K562 (cell line): ENCODE measurements around the gene ANKMY1. TPM values are rescaled to one million over a fixed set of nuclear protein-coding genes. Genes with fewer than 3 reads are reported as not detected.

Experiments used
- ATAC-seq: fragments of 200-7000 bp; cut with Tn5 transposase; 3 replicates; pipeline ENCODE4 v1.9.1; 2020; ENCODE audit warnings: moderate library complexity
- BruUV-seq: library from RNA; stranded (reverse); fragments of 400-500 nt; replicated peaks from 2 replicates; lab custom pipeline; 2021; lab: Mats Ljungman, UMichigan
- CTCF ChIA-PET: fragments of 300-600 bp; formaldehyde crosslinking; extraction: SDS; loops from one replicate; lab custom pipeline; 2021; ENCODE audit warnings: low intra/inter-chr PET ratio; lab: Yijun Ruan, JAX
- POLR2A ChIA-PET: fragments of 300-600, 350-650 bp; sonication (Branson Sonifier 250); formaldehyde crosslinking; extraction: SDS; loops from one replicate; lab custom pipeline; 2021; ENCODE audit warnings: antibody characterized with exemption, inconsistent platforms; lab: Yijun Ruan, JAX
- DNase-seq, 4 experiments: peaks; one replicate each; pipeline versions ENCODE4 v3.0.0 to v3.0.0-alpha.2; 2011 to 2018; ENCODE audit warnings: low spot score in 3 of 4, mixed read lengths in 3 of 4; ENCODE audit errors: extremely low read depth in 1 of 4
- FAIRE-seq: peaks from 2 replicates; lab custom pipeline; 2011; peaks lifted over from hg19 to GRCh38; lab: Jason Lieb, UNC
- H2AFZ ChIP-seq: 2 replicates; pipeline ENCODE4 v1.6.0; 2011; ENCODE audit warnings: low read depth, low read length, control low read depth, inconsistent platforms
- H3K27ac ChIP-seq: fragments of 200-600 bp; 3 replicates; pipeline ENCODE4 v1.8.0; 2011; ENCODE audit warnings: low read depth, mild to moderate bottlenecking, control low read depth, inconsistent platforms, low read length, moderate library complexity, mixed read lengths; ENCODE audit errors: extremely low read depth
- H3K27me3 ChIP-seq, 2 experiments: fragments of 300-600 bp in 1 of 2; 2 replicates in 1 of 2; 3 replicates in 1 of 2; pipeline versions ENCODE4 v1.6.0 to v1.8.0; 2011; ENCODE audit warnings: inconsistent platforms in 2 of 2, low read length in 2 of 2, mild to moderate bottlenecking in 1 of 2, mixed read lengths in 1 of 2, moderate library complexity in 1 of 2; ENCODE audit not compliant: control insufficient read depth in 2 of 2, insufficient read depth in 2 of 2
- H3K36me3 ChIP-seq: fragments of 300-600 bp; 3 replicates; pipeline ENCODE4 v1.8.0; 2011; ENCODE audit warnings: mild to moderate bottlenecking, low read length, inconsistent platforms; ENCODE audit not compliant: control insufficient read depth, insufficient read depth
- H3K4me1 ChIP-seq, 2 experiments: fragments of 200-600 bp in 1 of 2; replicated peaks in 1 of 2; 2 replicates in 1 of 2; 3 replicates in 1 of 2; pipeline versions ENCODE4 v1.5.1 to v1.8.0; 2011; ENCODE audit warnings: inconsistent platforms in 2 of 2, low read length in 2 of 2, mild to moderate bottlenecking in 1 of 2, mixed read lengths in 1 of 2, moderate library complexity in 1 of 2; ENCODE audit not compliant: control insufficient read depth in 2 of 2, insufficient read depth in 2 of 2
- H3K4me2 ChIP-seq: 2 replicates; pipeline ENCODE4 v1.6.1; 2011; ENCODE audit warnings: low read length, control low read depth, inconsistent platforms, mixed read lengths; ENCODE audit not compliant: insufficient read depth
- H3K4me3 ChIP-seq: fragments of 200-600 bp; sonication (generic), shearing (Covaris generic); 2 replicates; pipeline ENCODE4 v1.5.1; 2016; ENCODE audit warnings: control low read depth, inconsistent platforms
- H3K79me2 ChIP-seq: fragments of 200-600 bp; 3 replicates; pipeline ENCODE4 v1.8.0; 2011; ENCODE audit warnings: low read length, inconsistent platforms; ENCODE audit not compliant: control insufficient read depth, insufficient read depth
- H3K9ac ChIP-seq, 2 experiments: 2 replicates each; pipeline versions ENCODE4 v1.6.0 to v1.6.1; 2011; ENCODE audit warnings: low read depth in 2 of 2, low read length in 2 of 2, control low read depth in 1 of 2, inconsistent platforms in 1 of 2, mild to moderate bottlenecking in 1 of 2, mixed read lengths in 1 of 2; ENCODE audit not compliant: insufficient read depth in 1 of 2
- H3K9me1 ChIP-seq: one replicate; pipeline ENCODE4 v1.6.0; 2011; ENCODE audit warnings: inconsistent platforms, mild to moderate bottlenecking, low read length, moderate library complexity; ENCODE audit not compliant: control insufficient read depth, insufficient read depth
- H3K9me3 ChIP-seq: replicated peaks from 2 replicates; pipeline ENCODE4 v1.5.1; 2011; ENCODE audit warnings: low read depth, low read length, inconsistent platforms; ENCODE audit not compliant: control insufficient read depth, insufficient read depth
- H4K20me1 ChIP-seq: replicated peaks from 2 replicates; pipeline ENCODE4 v1.6.1; 2011; ENCODE audit warnings: low read length, inconsistent platforms, mixed read lengths; ENCODE audit not compliant: control insufficient read depth, insufficient read depth
- BHLHE40 ChIP-seq: IDR thresholded peaks from 2 replicates; pipeline ENCODE4 v1.6.1; 2011; ENCODE audit warnings: low read length, improper control_type of control experiment
- CREM ChIP-seq: IDR thresholded peaks from 2 replicates; pipeline ENCODE4 v1.6.1; 2014; ENCODE audit warnings: antibody characterized with exemption, low read depth
- CTBP1 ChIP-seq: fragments of 450-650 bp; IDR thresholded peaks from 2 replicates; pipeline ENCODE4 v1.6.1; 2016; ENCODE audit warnings: borderline replicate concordance
- EGR1 ChIP-seq: fragments of 450-650 bp; conservative IDR thresholded peaks from 2 replicates; pipeline ENCODE4 v1.6.1; 2017; ENCODE audit warnings: mild to moderate bottlenecking
- HMBOX1 ChIP-seq: sonication (generic); IDR thresholded peaks from 2 replicates; pipeline ENCODE4 v1.6.1; 2016
- HMGN3 ChIP-seq: IDR thresholded peaks from 2 replicates; pipeline ENCODE4 v1.6.1; 2011; ENCODE audit warnings: borderline replicate concordance, low read depth, mild to moderate bottlenecking, mixed read lengths, low read length; ENCODE audit not compliant: insufficient read length; ENCODE audit errors: extremely low read depth
- LCOR ChIP-seq: sonication (generic); formaldehyde crosslinking; IDR thresholded peaks from 2 replicates; pipeline ENCODE4 v1.8.0; 2022; ENCODE audit warnings: mild to moderate bottlenecking, missing genetic modification reagents
- MEF2A ChIP-seq: IDR thresholded peaks from 2 replicates; pipeline ENCODE4 v1.6.1; 2011; ENCODE audit warnings: low read depth, mild to moderate bottlenecking, low read length, moderate library complexity; ENCODE audit not compliant: control insufficient read depth
- MYC ChIP-seq, 2 experiments: fragments of 250-450 bp in 1 of 2; sonication (Bioruptor Pico) in 1 of 2; IDR thresholded peaks; 2 replicates each; pipeline versions ENCODE4 v1.5.1 to v1.6.1; 2012 to 2021; ENCODE audit warnings: low read depth in 2 of 2, borderline replicate concordance in 1 of 2, improper control_type of control experiment in 1 of 2, low read length in 1 of 2, mild to moderate bottlenecking in 1 of 2, moderate library complexity in 1 of 2
- PHF8 ChIP-seq: fragments of 200-600 bp; sonication (generic); IDR thresholded peaks from 2 replicates; pipeline ENCODE4 v1.6.1; 2012; ENCODE audit warnings: mixed run types, mild to moderate bottlenecking, inconsistent platforms, low read length, moderate library complexity, borderline replicate concordance
- RUNX1 ChIP-seq: sonication (generic); IDR thresholded peaks from 2 replicates; pipeline ENCODE4 v1.6.1; 2016; ENCODE audit warnings: antibody characterized with exemption, low read depth
- SAFB ChIP-seq: fragments of 200-400 bp; formaldehyde crosslinking; IDR thresholded peaks from 2 replicates; pipeline ENCODE4 v1.6.1; 2017; ENCODE audit warnings: low read depth, low read length, borderline replicate concordance
- ZBTB17 ChIP-seq: fragments of 450-650 bp; formaldehyde crosslinking; IDR thresholded peaks from 2 replicates; pipeline ENCODE4 v1.4.0; 2020; ENCODE audit warnings: mild to moderate bottlenecking
- ZBTB7A ChIP-seq: IDR thresholded peaks from 2 replicates; pipeline ENCODE4 v1.6.1; 2011; ENCODE audit warnings: low read depth, mild to moderate bottlenecking, low read length, moderate library complexity, borderline replicate concordance; ENCODE audit not compliant: control insufficient read depth
- ZNF583 ChIP-seq: fragments of 250-450 bp; sonication (Bioruptor Pico); IDR thresholded peaks from 2 replicates; pipeline ENCODE4 v1.4.0; 2020
- WGBS: fragments of 100-300 bp; shearing (Covaris generic); methylation state at CpG from one replicate; pipeline ENCODE4 v1.1.6; 2016; ENCODE audit warnings: low coverage, mixed read lengths; ENCODE audit not compliant: insufficient coverage; ENCODE audit errors: missing lambda C conversion rate; 5-methylcytosine and 5-hydroxymethylcytosine counted together
- in situ Hi-C: fragments of 300-500 bp; cut with MboI; formaldehyde crosslinking; loops from 4 replicates; pipeline ENCODE4 v1.15.0; 2018; ENCODE audit warnings: inconsistent platforms, mixed read lengths
- intact Hi-C: fragments of 100-400 bp; cut with micrococcal nuclease; formaldehyde crosslinking; loops from 2 replicates; pipeline ENCODE4 v1.14.2; 2022
- polyA plus RNA-seq, 8 experiments: library from polyadenylated mRNA; depleted of rRNA in 4 of 8; stranded (reverse) in 5 of 8; unstranded in 3 of 8; fragments of >200 nt; fragmentation: Nextera tagmentation in 2 of 8; fragmentation: Illumina TruSeq in 1 of 8; extraction: Ambion mirVana in 2 of 8; extraction: Trizol in 1 of 8; gene quantifications; 2 replicates each; pipeline versions ENCODE4 v1.2.1 to v1.2.3, GENCODE V29; 2011 to 2014; ENCODE audit warnings: inconsistent platforms in 1 of 8, missing spikeins in 1 of 8
- total RNA-seq, 7 experiments: library from RNA; depleted of rRNA in 6 of 7; stranded (reverse); fragments of >200 nt in 6 of 7; fragmentation: Illumina TruSeq in 2 of 7; extraction: Trizol in 2 of 7; gene quantifications; 2 replicates each; pipeline versions ENCODE4 v1.2.1 to v1.2.3, GENCODE V29; 2011 to 2021; ENCODE audit warnings: low replicate concordance in 1 of 7
- TF ChIP-seq, protein P1 (sequence below): fragments of 450-650 bp; formaldehyde crosslinking; IDR thresholded peaks from 2 replicates; pipeline ENCODE4 v1.4.0; 2022; ENCODE audit warnings: missing genetic modification characterization
- TF ChIP-seq, protein P2 (sequence below): sonication (generic); formaldehyde crosslinking; IDR thresholded peaks from 2 replicates; pipeline ENCODE4 v1.8.0; 2022; ENCODE audit warnings: mild to moderate bottlenecking, missing genetic modification reagents

The ANKMY1 gene
- total and polyA plus RNA-seq, 9 of the 15 experiments (the other 6 are each of a cell fraction or from before 2014, with no cell fraction given) = 0.75 to 15.1 (median 11.7) TPM

- Histone ChIP-seq H2AFZ (0 out of 2 replicates have a peak overlapping the region, but pooled peaks have one; percentile 50), H3K27ac (no peak overlapping the region), H3K36me3 (no peaks in the 10 kb centered on the region), H3K9me1 (peaks cover 2% of the 10 kb centered on the region), H3K79me2 (no peaks in the 10 kb centered on the region), H3K9ac (peak overlapping the region in 1 of 2 experiments; percentile 35; a peak in 2 of 4 replicates), H4K20me1 (peaks cover 12% of the 10 kb centered on the region; the same call in 1 of the 2 replicates), H3K4me3 (peak overlapping the region; percentile 36), H3K27me3 (peaks cover 6 to 40% of the 10 kb centered on the region in 2 experiments; a peak in 4 of 5 replicates), H3K4me2 (peak overlapping the region; percentile 46; the same call in 1 of the 2 replicates), H3K4me1 (peaks cover 0 to 33% of the 10 kb centered on the region in 2 experiments; a peak in 3 of 5 replicates), H3K9me3 (no peaks in the 10 kb centered on the region)
- 3% methylated on average over 16 of the region's 71 CpGs for WGBS
- in situ Hi-C loops (loop anchor here (5.0 kb wide), 1 partner anchor 203 kb away; no protein-coding TSS in a partner anchor), intact Hi-C loops (no loop called here)
- ChIA-PET POLR2A (interaction anchor here (0.5 kb wide), 1 partner anchor 135 kb away, joined by 3 read pairs; no protein-coding TSS in a partner anchor), CTCF (interaction anchor here (0.7 kb wide), 1 partner anchor 202 kb away, joined by 4 read pairs; no protein-coding TSS in a partner anchor)
- peak; percentile 80 to 93 (median 92) for DNase-seq
- no peak for FAIRE-seq
- ATAC-seq = peak; percentile 76
- no TSS peak for BruUV-seq
- TF ChIP-seq SAFB = no peak
- TF ChIP-seq ZNF583 (CRISPR knock-in tag) = no peak
- no peak for TF ChIP-seq RUNX1
- TF ChIP-seq CREM = peak; percentile 74
- peak; percentile 50; the same call in 1 of the 2 replicates for TF ChIP-seq ZBTB7A
- TF ChIP-seq HMGN3 = no peak
- TF ChIP-seq, protein P1, sequence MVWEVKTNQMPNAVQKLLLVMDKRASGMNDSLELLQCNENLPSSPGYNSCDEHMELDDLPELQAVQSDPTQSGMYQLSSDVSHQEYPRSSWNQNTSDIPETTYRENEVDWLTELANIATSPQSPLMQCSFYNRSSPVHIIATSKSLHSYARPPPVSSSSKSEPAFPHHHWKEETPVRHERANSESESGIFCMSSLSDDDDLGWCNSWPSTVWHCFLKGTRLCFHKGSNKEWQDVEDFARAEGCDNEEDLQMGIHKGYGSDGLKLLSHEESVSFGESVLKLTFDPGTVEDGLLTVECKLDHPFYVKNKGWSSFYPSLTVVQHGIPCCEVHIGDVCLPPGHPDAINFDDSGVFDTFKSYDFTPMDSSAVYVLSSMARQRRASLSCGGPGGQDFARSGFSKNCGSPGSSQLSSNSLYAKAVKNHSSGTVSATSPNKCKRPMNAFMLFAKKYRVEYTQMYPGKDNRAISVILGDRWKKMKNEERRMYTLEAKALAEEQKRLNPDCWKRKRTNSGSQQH = no peak
- TF ChIP-seq PHF8 = peak; percentile 26; the same call in 1 of the 2 replicates
- TF ChIP-seq ZBTB17 (CRISPR knock-in tag) = no peak
- no peak for TF ChIP-seq MYC (IDR thresholded peaks at IDR 0.05; ENCODE audit: low read depth, low read length)
- no peak for TF ChIP-seq MYC (CRISPR knock-in tag; IDR thresholded peaks at IDR 0.05; ENCODE audit: borderline replicate concordance, low read depth)
- no peak for TF ChIP-seq MEF2A
- TF ChIP-seq CTBP1 = peak; percentile 23
- TF ChIP-seq HMBOX1 = peak; percentile 66; the same call in 1 of the 2 replicates
- TF ChIP-seq EGR1 = peak; percentile 41
- no peak for TF ChIP-seq BHLHE40
- peak; percentile 70; the same call in 1 of the 2 replicates for TF ChIP-seq LCOR (CRISPR knock-in tag)
- TF ChIP-seq, protein P2, sequence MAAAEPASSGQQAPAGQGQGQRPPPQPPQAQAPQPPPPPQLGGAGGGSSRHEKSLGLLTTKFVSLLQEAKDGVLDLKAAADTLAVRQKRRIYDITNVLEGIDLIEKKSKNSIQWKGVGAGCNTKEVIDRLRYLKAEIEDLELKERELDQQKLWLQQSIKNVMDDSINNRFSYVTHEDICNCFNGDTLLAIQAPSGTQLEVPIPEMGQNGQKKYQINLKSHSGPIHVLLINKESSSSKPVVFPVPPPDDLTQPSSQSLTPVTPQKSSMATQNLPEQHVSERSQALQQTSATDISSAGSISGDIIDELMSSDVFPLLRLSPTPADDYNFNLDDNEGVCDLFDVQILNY (CRISPR knock-in tag) = no peak
Observed at GRCh38 chr2:240434728-240435456, 122.9 kb downstream of the ANKMY1 start.
